GM21717 (cell line): ENCODE measurements around the gene CAT.

Experiments used
- ATAC-seq: cut with Tn5 transposase; IDR thresholded peaks from one replicate; pipeline ENCODE4 v1.9.1; 2021; ENCODE audit warnings: mild to moderate bottlenecking, moderate library complexity; ENCODE audit not compliant: unreplicated experiment

CAT gene

GRCh38 chr11:34519595-34520235 lies 81.0 kb downstream of the CAT start:
- ATAC-seq = no peak

GRCh38 chr11:34521265-34521664 lies 82.5 kb downstream of the CAT start:
- ATAC-seq = no peak
